Adrenal gland (tissue), 12 donors: ENCODE data around the gene CDC42BPG. TPM values are rescaled to one million over a fixed set of nuclear protein-coding genes. Genes with fewer than 3 reads are reported as not detected.

Experiments used
- DNase-seq, 7 donors: peaks; one replicate each; pipeline ENCODE4 v3.0.0-alpha.2; 2019 to 2020
- H3K27ac ChIP-seq, 5 donors: fragments of 200-600 bp; sonication (generic) in 4 of 5; 1 replicate in 3 of 5; 2 replicates in 2 of 5; pipeline versions ENCODE4 v1.5.1 to v1.8.0; 2016 to 2020; ENCODE audit warnings: mild to moderate bottlenecking in 1 of 5
- H3K27me3 ChIP-seq: fragments of 200-600 bp; 2 replicates; pipeline ENCODE4 v1.8.0; 2021
- H3K36me3 ChIP-seq, 2 donors: fragments of 200-600 bp; replicated peaks in 1 of 2; 1 replicate in 1 of 2; 2 replicates in 1 of 2; pipeline versions ENCODE4 v1.5.1 to v1.8.0; 2018 to 2022
- H3K4me1 ChIP-seq, 2 donors: fragments of 200-600 bp; replicated peaks in 1 of 2; 1 replicate in 1 of 2; 2 replicates in 1 of 2; pipeline versions ENCODE4 v1.5.1 to v1.8.0; 2018 to 2021
- H3K4me3 ChIP-seq, 4 donors: fragments of 200-600 bp; sonication (generic) in 3 of 4; one replicate each; pipeline ENCODE4 v1.5.1; 2016 to 2018
- H3K9me3 ChIP-seq, 3 donors: fragments of 200-600 bp; sonication (generic) in 1 of 3; replicated peaks in 1 of 3; 1 replicate in 2 of 3; 2 replicates in 1 of 3; pipeline versions ENCODE4 v1.5.1 to v1.8.0; 2016 to 2021
- POLR2A ChIP-seq, 2 donors: fragments of 450-650 bp; IDR thresholded peaks; one replicate each; pipeline ENCODE4 v1.6.1; 2017; ENCODE audit warnings: antibody characterized with exemption in 2 of 2, mild to moderate bottlenecking in 2 of 2, moderate library complexity in 1 of 2
- WGBS, 4 donors: extraction: QIAGEN DNeasy Blood & Tissue Kit in 2 of 4; methylation state at CpG; one replicate each; pipeline versions ENCODE4 v1.1.5 to v1.1.7; 2013 to 2017; 5-methylcytosine and 5-hydroxymethylcytosine counted together
- intact Hi-C, 2 donors: fragments of 100-400 bp; cut with DNase I; formaldehyde crosslinking; loops; one replicate each; pipeline versions ENCODE4 v1.14.1 to v1.15.0; 2022 to 2023
- polyA plus RNA-seq, 3 donors: library from polyadenylated mRNA; stranded (reverse); fragments of 200-250 nt in 2 of 3; fragments of 350-450 nt in 1 of 3; fragmentation: Illumina TruSeq in 1 of 3; extraction: RNeasy Lipid Tissue Mini Kit (QIAGEN cat#74804) in 1 of 3; gene quantifications; one replicate each; pipeline ENCODE4 v1.2.3, GENCODE V29; 2013 to 2014
- total RNA-seq, 9 donors: library from RNA; depleted of rRNA in 4 of 9; stranded (reverse); fragments of >200 nt in 4 of 9; fragments of 120-200 nt in 1 of 9; fragmentation: NEBNext Ultra II Directional in 1 of 9; extraction: Animal tissue kit (Norgen Biotek cat#: 25700) in 1 of 9; gene quantifications; one replicate each; pipeline versions ENCODE4 v1.1.0 to v1.2.4, GENCODE V29; 2013 to 2023
- TF ChIP-seq, protein P1 (sequence below), 6 experiments: fragments of 450-650 bp in 4 of 6; fragments of 200-600 bp in 2 of 6; sonication (generic) in 1 of 6; IDR thresholded peaks; 1 replicate in 5 of 6; 2 replicates in 1 of 6; pipeline versions ENCODE4 v1.5.1 to v1.8.0; 2016 to 2021; ENCODE audit warnings: antibody characterized with exemption in 6 of 6, mild to moderate bottlenecking in 2 of 6, moderate library complexity in 1 of 6
- donor health status: healthy with polysubstance abuse.
- donor health status: Bipolar disorder and iron deficiency.
- donor health status: DM: yes; HTN: yes; CAD: no.
- donor health status: DM: no; HTN: no; CAD: no.
- donor health status: DM: no; HTN: no; CAD: no.
- donor health status: DM: yes; HTN: yes; CAD: no.

CDC42BPG gene
- total and polyA plus RNA-seq, 12 donors: 3.1 to 12.9 (median 6.7) TPM

DNA sequence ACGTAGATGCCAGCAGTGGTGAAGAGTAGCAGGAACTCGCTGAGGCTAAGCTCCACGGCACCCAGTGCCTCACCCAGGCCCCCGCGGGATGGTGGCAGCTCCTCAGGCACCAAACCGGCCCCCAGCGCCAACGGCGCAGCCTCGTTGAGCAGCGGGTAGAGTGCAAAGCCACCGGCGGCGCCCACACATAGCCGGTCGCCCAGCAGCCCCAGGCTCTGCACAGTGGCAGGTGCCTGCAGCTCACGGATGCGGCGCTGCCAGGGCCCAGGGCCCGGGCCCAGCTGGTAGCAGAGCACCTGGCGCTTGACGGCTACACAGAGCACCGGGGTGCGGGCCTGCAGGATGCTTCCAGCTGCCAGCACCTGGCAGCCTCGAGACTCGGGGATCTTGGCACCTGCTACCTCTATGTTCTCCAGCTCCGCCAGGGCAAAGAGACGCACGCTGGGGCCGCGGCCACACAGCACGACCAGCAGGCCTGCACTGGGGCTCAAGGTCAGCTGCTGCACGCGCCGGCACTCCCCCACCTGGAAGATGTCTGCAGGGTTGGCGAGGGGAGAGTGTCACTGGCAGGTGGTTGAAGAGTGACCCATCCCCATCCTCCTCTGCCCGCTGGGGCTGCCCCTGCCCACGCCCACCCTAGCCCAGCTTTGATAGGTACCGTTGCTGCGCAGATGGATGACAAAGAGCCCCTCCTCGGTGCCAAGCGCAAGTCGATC lies 14.8 kb downstream of the CDC42BPG start:
- no peak for DNase-seq
- Histone ChIP-seq H3K4me3 (no peak overlapping the region), H3K4me1 (peaks cover 0 to 6% of the 10 kb centered on the region in 2 donors), H3K27ac (no peak overlapping the region), H3K9me3 (no peaks in the 10 kb centered on the region), H3K27me3 (no peaks in the 10 kb centered on the region), H3K36me3 (no peaks in the 10 kb centered on the region)
- intact Hi-C loops: loop anchor here in 1 of 2 donors (10.0 kb wide), 1 partner anchor 45 kb away; no protein-coding TSS in a partner anchor
- no peak for TF ChIP-seq POLR2A (IDR thresholded peaks at IDR 0.05)
- TF ChIP-seq, protein P1, sequence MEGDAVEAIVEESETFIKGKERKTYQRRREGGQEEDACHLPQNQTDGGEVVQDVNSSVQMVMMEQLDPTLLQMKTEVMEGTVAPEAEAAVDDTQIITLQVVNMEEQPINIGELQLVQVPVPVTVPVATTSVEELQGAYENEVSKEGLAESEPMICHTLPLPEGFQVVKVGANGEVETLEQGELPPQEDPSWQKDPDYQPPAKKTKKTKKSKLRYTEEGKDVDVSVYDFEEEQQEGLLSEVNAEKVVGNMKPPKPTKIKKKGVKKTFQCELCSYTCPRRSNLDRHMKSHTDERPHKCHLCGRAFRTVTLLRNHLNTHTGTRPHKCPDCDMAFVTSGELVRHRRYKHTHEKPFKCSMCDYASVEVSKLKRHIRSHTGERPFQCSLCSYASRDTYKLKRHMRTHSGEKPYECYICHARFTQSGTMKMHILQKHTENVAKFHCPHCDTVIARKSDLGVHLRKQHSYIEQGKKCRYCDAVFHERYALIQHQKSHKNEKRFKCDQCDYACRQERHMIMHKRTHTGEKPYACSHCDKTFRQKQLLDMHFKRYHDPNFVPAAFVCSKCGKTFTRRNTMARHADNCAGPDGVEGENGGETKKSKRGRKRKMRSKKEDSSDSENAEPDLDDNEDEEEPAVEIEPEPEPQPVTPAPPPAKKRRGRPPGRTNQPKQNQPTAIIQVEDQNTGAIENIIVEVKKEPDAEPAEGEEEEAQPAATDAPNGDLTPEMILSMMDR (IDR thresholded peaks at IDR 0.05): no peak
- WGBS, 4 donors: 90 to 96% (median 92%) methylated on average over 4 to 43 of the region's 43 CpGs

DNA sequence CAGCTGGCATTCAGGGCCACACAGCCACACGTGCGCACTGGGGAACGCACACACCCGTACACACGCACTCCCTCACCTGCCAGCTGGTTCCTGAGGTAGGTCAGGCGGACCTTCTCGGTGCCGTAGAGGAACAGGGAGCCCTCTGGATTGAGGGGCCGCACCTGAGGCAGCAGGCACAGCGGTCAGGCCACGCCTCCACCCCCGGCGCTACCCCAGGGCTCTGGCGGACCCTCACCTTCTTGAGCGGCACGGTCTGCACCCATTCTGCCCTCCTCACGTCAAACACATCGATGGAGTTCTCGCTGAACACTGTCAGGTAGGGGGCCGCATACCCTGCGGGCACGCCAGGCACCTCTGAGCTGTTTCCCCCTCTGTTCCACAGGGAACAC lies 17.0 kb downstream of the CDC42BPG start:
- WGBS, 4 donors: 91 to 94% (median 94%) methylated on average over 13 to 22 of the region's 22 CpGs
- no peak for DNase-seq
- no peak overlapping the region for H3K4me3 ChIP-seq
- H3K36me3 ChIP-seq: no peaks in the 10 kb centered on the region
- intact Hi-C loops: no loop called here
- H3K27me3 ChIP-seq: no peaks in the 10 kb centered on the region
- H3K27ac ChIP-seq: no peak overlapping the region
- H3K9me3 ChIP-seq: no peaks in the 10 kb centered on the region
- TF ChIP-seq, protein P1 (IDR thresholded peaks at IDR 0.05): no peak
- no peak for TF ChIP-seq POLR2A (IDR thresholded peaks at IDR 0.05)
- no peaks in the 10 kb centered on the region for H3K4me1 ChIP-seq

DNA sequence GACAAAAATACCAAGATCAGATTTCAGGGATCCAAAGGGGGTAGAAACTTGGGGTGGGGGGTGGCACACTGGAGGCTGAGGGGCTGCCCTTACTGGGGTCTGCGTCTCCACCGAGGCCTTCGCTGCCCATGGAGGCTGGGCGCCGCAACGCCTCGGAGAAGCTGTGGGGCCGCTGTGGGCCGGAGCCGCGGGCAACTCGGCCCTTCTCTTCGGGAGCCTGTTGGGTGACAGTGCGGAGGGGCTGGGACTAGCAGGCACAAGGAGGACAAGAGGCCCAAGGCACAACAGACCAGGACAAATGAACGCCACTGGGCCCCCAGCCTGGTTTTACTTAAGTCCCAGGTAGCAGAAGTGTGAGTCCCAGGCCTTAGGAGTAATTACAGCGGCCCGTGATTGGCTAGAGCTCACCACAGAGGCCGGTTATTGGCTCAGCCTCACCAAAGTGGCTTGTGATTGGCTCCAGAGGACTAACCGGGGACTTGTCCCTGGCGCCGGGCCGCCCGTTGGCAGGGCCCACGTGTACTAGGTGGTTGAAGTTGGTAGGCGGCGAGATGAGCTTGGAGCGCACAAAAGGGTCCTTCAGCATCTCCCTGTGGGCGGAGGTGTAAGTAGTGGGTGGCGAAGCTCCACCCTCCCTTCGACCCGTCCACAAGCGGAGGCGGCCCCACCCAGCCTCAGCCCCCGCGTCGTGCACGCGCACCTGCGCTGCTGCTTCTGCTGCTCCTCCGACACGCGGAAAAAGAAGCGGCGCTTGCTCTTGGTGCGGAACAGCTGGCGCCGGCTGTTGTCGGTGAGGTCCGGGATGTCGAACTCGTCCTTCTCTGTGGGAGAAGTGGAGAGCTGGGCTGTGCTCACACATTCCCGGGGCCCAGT lies 17.6 kb downstream of the CDC42BPG start:
- no peaks in the 10 kb centered on the region for H3K4me1 ChIP-seq
- TF ChIP-seq, protein P1 (IDR thresholded peaks at IDR 0.05): no peak
- TF ChIP-seq POLR2A (IDR thresholded peaks at IDR 0.05): no peak
- no peak overlapping the region for H3K4me3 ChIP-seq
- H3K36me3 ChIP-seq: no peaks in the 10 kb centered on the region
- intact Hi-C loops: no loop called here
- no peaks in the 10 kb centered on the region for H3K27me3 ChIP-seq
- H3K27ac ChIP-seq: no peak overlapping the region
- no peak for DNase-seq
- WGBS, 4 donors: 91 to 94% (median 93%) methylated on average over 34 to 52 of the region's 52 CpGs
- no peaks in the 10 kb centered on the region for H3K9me3 ChIP-seq

DNA sequence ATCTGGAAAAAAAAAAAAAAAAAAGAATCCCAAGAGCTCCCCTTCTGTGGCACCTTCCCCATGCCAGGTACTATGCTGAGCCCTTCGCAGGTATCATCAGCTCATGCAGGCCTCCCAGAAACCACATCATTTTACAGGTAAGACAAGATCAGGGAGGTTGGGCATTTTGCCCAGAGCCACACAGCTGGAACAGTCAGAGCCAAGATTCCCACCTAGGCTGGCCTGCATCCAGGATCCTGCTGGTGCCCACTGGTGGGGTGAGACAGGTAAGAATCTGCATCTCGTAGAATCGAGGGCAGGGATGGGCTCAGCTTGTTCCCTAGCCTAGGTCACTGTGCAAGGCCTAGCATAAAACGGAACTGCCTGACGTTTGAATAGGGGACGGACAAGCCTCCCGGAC lies 18.4 kb downstream of the CDC42BPG start:
- Histone ChIP-seq H3K36me3 (no peaks in the 10 kb centered on the region), H3K27me3 (no peaks in the 10 kb centered on the region), H3K4me1 (no peaks in the 10 kb centered on the region), H3K9me3 (no peaks in the 10 kb centered on the region), H3K27ac (no peak overlapping the region), H3K4me3 (no peak overlapping the region)
- 87 to 100% (median 93%) methylated on average over 3 to 7 of the region's 7 CpGs for WGBS, 4 donors
- intact Hi-C loops: no loop called here
- TF ChIP-seq, protein P1 (IDR thresholded peaks at IDR 0.05): no peak
- TF ChIP-seq POLR2A (IDR thresholded peaks at IDR 0.05): no peak
- DNase-seq: no peak
